ENCODE data around the gene SLIT1.

DNA sequence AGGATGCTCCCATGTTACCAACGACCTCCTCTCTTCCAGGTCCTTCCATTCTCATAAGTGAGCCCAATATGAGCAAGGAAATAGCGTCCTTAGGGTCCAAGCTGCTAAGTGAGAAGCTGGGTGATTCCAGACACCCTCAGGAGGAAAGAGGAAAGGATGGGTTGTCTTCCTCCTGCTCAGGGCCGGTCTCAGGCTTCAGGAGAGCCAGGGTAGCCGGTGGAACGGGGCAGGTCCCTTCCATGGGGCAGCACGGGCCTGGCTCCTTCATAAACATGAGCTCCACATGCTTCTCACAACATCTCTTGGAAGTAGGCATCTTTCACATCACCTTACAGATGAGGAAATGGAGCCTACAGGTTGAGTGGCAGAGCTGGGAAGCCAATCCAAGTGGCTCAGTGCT is 12.7 kb downstream of the SLIT1 start:
- TF ChIP-seq, protein P1, sequence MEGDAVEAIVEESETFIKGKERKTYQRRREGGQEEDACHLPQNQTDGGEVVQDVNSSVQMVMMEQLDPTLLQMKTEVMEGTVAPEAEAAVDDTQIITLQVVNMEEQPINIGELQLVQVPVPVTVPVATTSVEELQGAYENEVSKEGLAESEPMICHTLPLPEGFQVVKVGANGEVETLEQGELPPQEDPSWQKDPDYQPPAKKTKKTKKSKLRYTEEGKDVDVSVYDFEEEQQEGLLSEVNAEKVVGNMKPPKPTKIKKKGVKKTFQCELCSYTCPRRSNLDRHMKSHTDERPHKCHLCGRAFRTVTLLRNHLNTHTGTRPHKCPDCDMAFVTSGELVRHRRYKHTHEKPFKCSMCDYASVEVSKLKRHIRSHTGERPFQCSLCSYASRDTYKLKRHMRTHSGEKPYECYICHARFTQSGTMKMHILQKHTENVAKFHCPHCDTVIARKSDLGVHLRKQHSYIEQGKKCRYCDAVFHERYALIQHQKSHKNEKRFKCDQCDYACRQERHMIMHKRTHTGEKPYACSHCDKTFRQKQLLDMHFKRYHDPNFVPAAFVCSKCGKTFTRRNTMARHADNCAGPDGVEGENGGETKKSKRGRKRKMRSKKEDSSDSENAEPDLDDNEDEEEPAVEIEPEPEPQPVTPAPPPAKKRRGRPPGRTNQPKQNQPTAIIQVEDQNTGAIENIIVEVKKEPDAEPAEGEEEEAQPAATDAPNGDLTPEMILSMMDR (IDR thresholded peaks at IDR 0.05; ENCODE audit: poor library complexity, severe bottlenecking): no peak
- TF ChIP-seq SMC3 (conservative IDR thresholded peaks at IDR 0.05; ENCODE audit: poor library complexity): no peak
- TF ChIP-seq EP300 (conservative IDR thresholded peaks at IDR 0.05; ENCODE audit: poor library complexity, severe bottlenecking): no peak
- TF ChIP-seq POLR2AphosphoS5 (IDR thresholded peaks at IDR 0.05): no peak
- no peak for TF ChIP-seq EZH2 (IDR thresholded peaks at IDR 0.05; ENCODE audit: borderline replicate concordance, insufficient read depth, low read length, poor library complexity, severe bottlenecking)

Data from neural cell (in vitro differentiated cells).